GM19463 (cell line): Measurements from ENCODE around the gene FAM237B.
A peak's percentile ranks its signal among the peaks of the same experiment; 100 is the strongest.

ENCODE experiments used
- ATAC-seq: cut with Tn5 transposase; IDR thresholded peaks from one replicate; pipeline ENCODE4 v1.9.1; 2021; ENCODE audit warnings: mild to moderate bottlenecking, moderate library complexity; ENCODE audit not compliant: unreplicated experiment

Gene FAM237B

GRCh38 chr7:90298145-90299038 is 22.7 kb downstream of the FAM237B start:
- peak; percentile 99 for ATAC-seq

GRCh38 chr7:90290244-90291113 is 30.6 kb downstream of the FAM237B start:
- ATAC-seq: no peak

GRCh38 chr7:90288154-90288553 is 33.0 kb downstream of the FAM237B start:
- ATAC-seq: no peak

GRCh38 chr7:90276033-90276728 is 44.9 kb downstream of the FAM237B start:
- ATAC-seq: no peak

GRCh38 chr7:90274161-90274560 is 46.9 kb downstream of the FAM237B start:
- no peak for ATAC-seq

- ATAC-seq: no peak
Measured at GRCh38 chr7:90272242-90272641, 48.9 kb downstream of the FAM237B start.

GRCh38 chr7:90271753-90272152 is 49.4 kb downstream of the FAM237B start:
- ATAC-seq: no peak

- ATAC-seq: no peak
Measured at GRCh38 chr7:90270431-90271178, 50.5 kb downstream of the FAM237B start.

- no peak for ATAC-seq
Measured at GRCh38 chr7:90269163-90269562, 51.9 kb downstream of the FAM237B start.

GRCh38 chr7:90267263-90267858 is 53.7 kb downstream of the FAM237B start:
- no peak for ATAC-seq

- ATAC-seq: no peak
Measured at GRCh38 chr7:90266808-90267207, 54.3 kb downstream of the FAM237B start.
